Measurements from ENCODE around the gene CHCHD6.
A peak's percentile ranks its signal among the peaks of the same experiment; 100 is the strongest.

The CHCHD6 gene

GRCh38 chr3:126703512-126704493 lies at the start of gene CHCHD6:
TSS of gene CHCHD6 (plus strand) at chr3:126704240. CDS start at chr3:126704313, 73 bp downstream.
- H3K4me3 ChIP-seq (ENCODE audit: low read depth, low read length) = peak within 1 kb of the TSS; percentile 83
- peaks cover 33% of the 10 kb centered on the region for H3K27me3 ChIP-seq (ENCODE audit: insufficient read depth, low read length)
- no peak within 1 kb of the TSS for H3K27ac ChIP-seq (ENCODE audit: low read depth, low read length)
- H3K4me1 ChIP-seq (ENCODE audit: control insufficient read depth, insufficient read depth, low read length, unreplicated experiment) = peaks cover 8% of the 10 kb centered on the region
- peak within 1 kb of the TSS; percentile 20 for H2AFZ ChIP-seq (ENCODE audit: low read length, unreplicated experiment)
- no peaks in the 10 kb centered on the region for H3K79me2 ChIP-seq (ENCODE audit: control insufficient read depth, insufficient read depth, low read length, unreplicated experiment)
- H3K36me3 ChIP-seq (ENCODE audit: insufficient read depth, low read length) = no peaks in the 10 kb centered on the region

GRCh38 chr3:126654571-126655383 lies 49.3 kb upstream of the CHCHD6 start, which contains the start of gene TXNRD3:
TSS of gene TXNRD3 (minus strand) at chr3:126655124.
- Histone ChIP-seq H3K79me2 (ENCODE audit: control insufficient read depth, insufficient read depth, low read length, unreplicated experiment) (peaks cover 16% of the 10 kb centered on the region), H3K36me3 (ENCODE audit: insufficient read depth, low read length) (no peaks in the 10 kb centered on the region), H3K4me1 (ENCODE audit: control insufficient read depth, insufficient read depth, low read length, unreplicated experiment) (peaks cover 8% of the 10 kb centered on the region), H3K4me3 (ENCODE audit: low read depth, low read length) (peak within 1 kb of the TSS; percentile 81), H3K27me3 (ENCODE audit: insufficient read depth, low read length) (peaks cover 5% of the 10 kb centered on the region; the same call in 1 of the 2 replicates), H2AFZ (ENCODE audit: low read length, unreplicated experiment) (peak within 1 kb of the TSS; percentile 98), H3K27ac (ENCODE audit: low read depth, low read length) (peak within 1 kb of the TSS; percentile 41; the same call in 1 of the 2 replicates)

- H3K4me3 ChIP-seq (ENCODE audit: low read depth, low read length) = no peak overlapping the region
- peaks cover 8% of the 10 kb centered on the region for H3K4me1 ChIP-seq (ENCODE audit: control insufficient read depth, insufficient read depth, low read length, unreplicated experiment)
- H3K79me2 ChIP-seq (ENCODE audit: control insufficient read depth, insufficient read depth, low read length, unreplicated experiment) = peaks cover 14% of the 10 kb centered on the region
- no peak overlapping the region for H2AFZ ChIP-seq (ENCODE audit: low read length, unreplicated experiment)
- peaks cover 16% of the 10 kb centered on the region for H3K27me3 ChIP-seq (ENCODE audit: insufficient read depth, low read length)
- H3K27ac ChIP-seq (ENCODE audit: low read depth, low read length) = no peak overlapping the region
- no peaks in the 10 kb centered on the region for H3K36me3 ChIP-seq (ENCODE audit: insufficient read depth, low read length)
These were observed 48.2 kb upstream of the CHCHD6 start for GRCh38 chr3:126655887-126656286.

- peaks cover 22% of the 10 kb centered on the region for H3K27me3 ChIP-seq (ENCODE audit: insufficient read depth, low read length)
- H3K27ac ChIP-seq (ENCODE audit: low read depth, low read length) = no peak overlapping the region
- peaks cover 11% of the 10 kb centered on the region for H3K79me2 ChIP-seq (ENCODE audit: control insufficient read depth, insufficient read depth, low read length, unreplicated experiment)
- H3K36me3 ChIP-seq (ENCODE audit: insufficient read depth, low read length) = no peaks in the 10 kb centered on the region
- H3K4me3 ChIP-seq (ENCODE audit: low read depth, low read length) = no peak overlapping the region
- no peak overlapping the region for H2AFZ ChIP-seq (ENCODE audit: low read length, unreplicated experiment)
- H3K4me1 ChIP-seq (ENCODE audit: control insufficient read depth, insufficient read depth, low read length, unreplicated experiment) = peaks cover 8% of the 10 kb centered on the region
These were observed 47.5 kb upstream of the CHCHD6 start for GRCh38 chr3:126656371-126657134.

- H3K4me3 ChIP-seq (ENCODE audit: low read depth, low read length) = no peak overlapping the region
- H2AFZ ChIP-seq (ENCODE audit: low read length, unreplicated experiment) = no peak overlapping the region
- H3K36me3 ChIP-seq (ENCODE audit: insufficient read depth, low read length) = no peaks in the 10 kb centered on the region
- peaks cover 36% of the 10 kb centered on the region for H3K27me3 ChIP-seq (ENCODE audit: insufficient read depth, low read length)
- H3K79me2 ChIP-seq (ENCODE audit: control insufficient read depth, insufficient read depth, low read length, unreplicated experiment) = peaks cover 11% of the 10 kb centered on the region
- H3K27ac ChIP-seq (ENCODE audit: low read depth, low read length) = no peak overlapping the region
- peaks cover 8% of the 10 kb centered on the region for H3K4me1 ChIP-seq (ENCODE audit: control insufficient read depth, insufficient read depth, low read length, unreplicated experiment)
These were observed 46.1 kb upstream of the CHCHD6 start for GRCh38 chr3:126657901-126658300.

- Histone ChIP-seq H3K4me3 (ENCODE audit: low read depth, low read length) (no peak overlapping the region), H3K27me3 (ENCODE audit: insufficient read depth, low read length) (peaks cover 43% of the 10 kb centered on the region), H3K27ac (ENCODE audit: low read depth, low read length) (no peak overlapping the region), H3K4me1 (ENCODE audit: control insufficient read depth, insufficient read depth, low read length, unreplicated experiment) (peaks cover 2% of the 10 kb centered on the region), H3K79me2 (ENCODE audit: control insufficient read depth, insufficient read depth, low read length, unreplicated experiment) (peaks cover 7% of the 10 kb centered on the region), H3K36me3 (ENCODE audit: insufficient read depth, low read length) (no peaks in the 10 kb centered on the region), H2AFZ (ENCODE audit: low read length, unreplicated experiment) (no peak overlapping the region)
These were observed 45.5 kb upstream of the CHCHD6 start for GRCh38 chr3:126658584-126658983.

- Histone ChIP-seq H3K36me3 (ENCODE audit: insufficient read depth, low read length) (no peaks in the 10 kb centered on the region), H3K79me2 (ENCODE audit: control insufficient read depth, insufficient read depth, low read length, unreplicated experiment) (no peaks in the 10 kb centered on the region), H2AFZ (ENCODE audit: low read length, unreplicated experiment) (no peak overlapping the region), H3K4me3 (ENCODE audit: low read depth, low read length) (no peak overlapping the region), H3K4me1 (ENCODE audit: control insufficient read depth, insufficient read depth, low read length, unreplicated experiment) (no peaks in the 10 kb centered on the region), H3K27me3 (ENCODE audit: insufficient read depth, low read length) (peaks cover 56% of the 10 kb centered on the region), H3K27ac (ENCODE audit: low read depth, low read length) (no peak overlapping the region)
These were observed 43.8 kb upstream of the CHCHD6 start for GRCh38 chr3:126659915-126660886.

- H3K4me1 ChIP-seq (ENCODE audit: control insufficient read depth, insufficient read depth, low read length, unreplicated experiment) = no peaks in the 10 kb centered on the region
- H3K4me3 ChIP-seq (ENCODE audit: low read depth, low read length) = no peak overlapping the region
These were observed 42.3 kb upstream of the CHCHD6 start for GRCh38 chr3:126661532-126662364.

GRCh38 chr3:126663257-126663656 lies 40.8 kb upstream of the CHCHD6 start:
- Histone ChIP-seq H3K4me1 (ENCODE audit: control insufficient read depth, insufficient read depth, low read length, unreplicated experiment) (no peaks in the 10 kb centered on the region), H3K27me3 (ENCODE audit: insufficient read depth, low read length) (peaks cover 63% of the 10 kb centered on the region), H3K27ac (ENCODE audit: low read depth, low read length) (no peak overlapping the region), H2AFZ (ENCODE audit: low read length, unreplicated experiment) (no peak overlapping the region), H3K36me3 (ENCODE audit: insufficient read depth, low read length) (no peaks in the 10 kb centered on the region), H3K4me3 (ENCODE audit: low read depth, low read length) (no peak overlapping the region), H3K79me2 (ENCODE audit: control insufficient read depth, insufficient read depth, low read length, unreplicated experiment) (no peaks in the 10 kb centered on the region)

More at GRCh38 chr3:126661532-126662364, 42.3 kb upstream of the CHCHD6 start:
- H3K27ac ChIP-seq (ENCODE audit: low read depth, low read length) = no peak overlapping the region
- H3K79me2 ChIP-seq (ENCODE audit: control insufficient read depth, insufficient read depth, low read length, unreplicated experiment) = no peaks in the 10 kb centered on the region
- no peak overlapping the region for H2AFZ ChIP-seq (ENCODE audit: low read length, unreplicated experiment)
- H3K36me3 ChIP-seq (ENCODE audit: insufficient read depth, low read length) = no peaks in the 10 kb centered on the region
- peaks cover 63% of the 10 kb centered on the region for H3K27me3 ChIP-seq (ENCODE audit: insufficient read depth, low read length)

Measured in ACC112 (cell line).